ENCODE results near the gene FAM120B. TPM values are rescaled to one million over a fixed set of nuclear protein-coding genes. Genes with fewer than 3 reads are reported as not detected.

FAM120B gene
- total RNA-seq, 5 donors from 2014 or later (not counting 1 experiment from before 2014, with no cell fraction given), result 34.1 to 39.8 (median 38.0) TPM

GRCh38 chr6:170440437-170440836, 133.9 kb downstream of the FAM120B start:
- WGBS (ENCODE audit: insufficient coverage), result 89% methylated on average over 14 of the region's 14 CpGs
- CTCF ChIA-PET, result no interaction called here
- POLR2A ChIA-PET, result interaction anchor here in 1 of 2 donors (0.6 kb wide), 1 partner anchor 7 kb away, joined by 4 read pairs; no protein-coding TSS in a partner anchor
- H3K9me3 ChIP-seq, result no peaks in the 10 kb centered on the region
- H3K4me1 ChIP-seq (ENCODE audit: control insufficient read depth in 1 of 2, extremely low read depth in 1 of 2, insufficient read depth in 2 of 2, low read length in 2 of 2), result peaks cover 0 to 23% of the 10 kb centered on the region in 2 experiments
- H3K27me3 ChIP-seq (replicated peaks in 1 of 2; ENCODE audit: control insufficient read depth in 2 of 2, extremely low read depth in 1 of 2, insufficient read depth in 2 of 2, low read length in 1 of 2), result peaks cover 0 to 41% of the 10 kb centered on the region in 2 experiments
- Mint-ChIP-seq H3K4me1 (peaks cover 0 to 6% (median 5%) of the 10 kb centered on the region in 3 donors), H3K9me3 (peaks cover 5 to 15% (median 9%) of the 10 kb centered on the region in 3 donors), H3K36me3 (no peaks in the 10 kb centered on the region), H3K27ac (no peak overlapping the region), H3K27me3 (peaks cover 12 to 14% of the 10 kb centered on the region in 2 donors), H3K4me3 (no peak overlapping the region)
- ATAC-seq (replicated peaks in 1 of 4) (no peak), DNase-seq (no peak)
- H3K27ac ChIP-seq (ENCODE audit: low read length), result no peak overlapping the region
- no peak overlapping the region for H3K4me3 ChIP-seq (ENCODE audit: control insufficient read depth in 1 of 2, extremely low read depth in 1 of 2, low read length in 1 of 2)
- H3K36me3 ChIP-seq (ENCODE audit: control insufficient read depth in 2 of 2, extremely low read depth in 1 of 2, insufficient read depth in 1 of 2, low read length in 1 of 2), result no peaks in the 10 kb centered on the region

- Histone ChIP-seq H3K9me3 (no peaks in the 10 kb centered on the region), H3K4me3 (ENCODE audit: control insufficient read depth in 1 of 2, extremely low read depth in 1 of 2, low read length in 1 of 2) (no peak overlapping the region), H3K27me3 (replicated peaks in 1 of 2; ENCODE audit: control insufficient read depth in 2 of 2, extremely low read depth in 1 of 2, insufficient read depth in 2 of 2, low read length in 1 of 2) (peaks cover 0 to 40% of the 10 kb centered on the region in 2 experiments), H3K36me3 (ENCODE audit: control insufficient read depth in 2 of 2, extremely low read depth in 1 of 2, insufficient read depth in 1 of 2, low read length in 1 of 2) (no peaks in the 10 kb centered on the region), H3K4me1 (ENCODE audit: control insufficient read depth in 1 of 2, extremely low read depth in 1 of 2, insufficient read depth in 2 of 2, low read length in 2 of 2) (peaks cover 0 to 23% of the 10 kb centered on the region in 2 experiments), H3K27ac (ENCODE audit: low read length) (no peak overlapping the region)
- ATAC-seq (replicated peaks in 1 of 4), result no peak
- Mint-ChIP-seq H3K9me3 (peaks cover 2 to 6% (median 3%) of the 10 kb centered on the region in 3 donors), H3K36me3 (no peaks in the 10 kb centered on the region), H3K4me1 (peaks cover 0 to 6% (median 5%) of the 10 kb centered on the region in 3 donors), H3K27me3 (peaks cover 12 to 13% of the 10 kb centered on the region in 2 donors), H3K27ac (no peak overlapping the region), H3K4me3 (no peak overlapping the region)
- no CpG with 5 or more reads among the region's 3 CpGs for WGBS (ENCODE audit: insufficient coverage)
- ChIA-PET POLR2A (no interaction called here), CTCF (no interaction called here)
- no peak for DNase-seq
These were observed 134.8 kb downstream of the FAM120B start for GRCh38 chr6:170441316-170441715.

- Mint-ChIP-seq H3K4me3 (no peak overlapping the region), H3K36me3 (no peaks in the 10 kb centered on the region), H3K27ac (no peak overlapping the region), H3K4me1 (peaks cover 0 to 6% (median 5%) of the 10 kb centered on the region in 3 donors), H3K9me3 (no peaks in the 10 kb centered on the region), H3K27me3 (peaks cover 7 to 14% of the 10 kb centered on the region in 2 donors)
- DNase-seq (no peak), ATAC-seq (replicated peaks in 1 of 4) (no peak)
- CTCF ChIA-PET, result no interaction called here
- H3K27ac ChIP-seq (ENCODE audit: low read length), result no peak overlapping the region
- peaks cover 0 to 23% of the 10 kb centered on the region in 2 experiments for H3K4me1 ChIP-seq (ENCODE audit: control insufficient read depth in 1 of 2, extremely low read depth in 1 of 2, insufficient read depth in 2 of 2, low read length in 2 of 2)
- H3K36me3 ChIP-seq (ENCODE audit: control insufficient read depth in 2 of 2, extremely low read depth in 1 of 2, insufficient read depth in 1 of 2, low read length in 1 of 2), result no peaks in the 10 kb centered on the region
- no peaks in the 10 kb centered on the region for H3K9me3 ChIP-seq
- 95% methylated on average over 6 of the region's 8 CpGs for WGBS (ENCODE audit: insufficient coverage)
- POLR2A ChIA-PET, result no interaction called here
- peaks cover 0 to 35% of the 10 kb centered on the region in 2 experiments for H3K27me3 ChIP-seq (replicated peaks in 1 of 2; ENCODE audit: control insufficient read depth in 2 of 2, extremely low read depth in 1 of 2, insufficient read depth in 2 of 2, low read length in 1 of 2)
- H3K4me3 ChIP-seq (ENCODE audit: control insufficient read depth in 1 of 2, extremely low read depth in 1 of 2, low read length in 1 of 2), result no peak overlapping the region
These were observed 136.0 kb downstream of the FAM120B start for GRCh38 chr6:170442596-170442995.

- no peak overlapping the region for H3K27ac ChIP-seq (ENCODE audit: low read length)
- DNase-seq (no peak), ATAC-seq (replicated peaks in 1 of 4) (no peak)
- Mint-ChIP-seq H3K36me3 (no peaks in the 10 kb centered on the region), H3K9me3 (no peaks in the 10 kb centered on the region), H3K27me3 (peaks cover 7 to 10% of the 10 kb centered on the region in 2 donors), H3K27ac (no peak overlapping the region), H3K4me1 (peaks cover 0 to 1% (median under 1%) of the 10 kb centered on the region in 3 donors), H3K4me3 (no peak overlapping the region)
- 85% methylated on average over 6 of the region's 8 CpGs for WGBS (ENCODE audit: insufficient coverage)
- H3K4me1 ChIP-seq (ENCODE audit: control insufficient read depth in 1 of 2, extremely low read depth in 1 of 2, insufficient read depth in 2 of 2, low read length in 2 of 2), result peaks cover 0 to 19% of the 10 kb centered on the region in 2 experiments
- no peak overlapping the region for H3K4me3 ChIP-seq (ENCODE audit: control insufficient read depth in 1 of 2, extremely low read depth in 1 of 2, low read length in 1 of 2)
- no peaks in the 10 kb centered on the region for H3K36me3 ChIP-seq (ENCODE audit: control insufficient read depth in 2 of 2, extremely low read depth in 1 of 2, insufficient read depth in 1 of 2, low read length in 1 of 2)
- peaks cover 0 to 29% of the 10 kb centered on the region in 2 experiments for H3K27me3 ChIP-seq (replicated peaks in 1 of 2; ENCODE audit: control insufficient read depth in 2 of 2, extremely low read depth in 1 of 2, insufficient read depth in 2 of 2, low read length in 1 of 2)
- no peaks in the 10 kb centered on the region for H3K9me3 ChIP-seq
- ChIA-PET POLR2A (no interaction called here), CTCF (no interaction called here)
These were observed 136.6 kb downstream of the FAM120B start for GRCh38 chr6:170443151-170443662.

- Histone ChIP-seq H3K36me3 (ENCODE audit: control insufficient read depth in 2 of 2, extremely low read depth in 1 of 2, insufficient read depth in 1 of 2, low read length in 1 of 2) (no peaks in the 10 kb centered on the region), H3K27me3 (replicated peaks in 1 of 2; ENCODE audit: control insufficient read depth in 2 of 2, extremely low read depth in 1 of 2, insufficient read depth in 2 of 2, low read length in 1 of 2) (peaks cover 0 to 23% of the 10 kb centered on the region in 2 experiments), H3K27ac (ENCODE audit: low read length) (no peak overlapping the region), H3K4me3 (ENCODE audit: control insufficient read depth in 1 of 2, extremely low read depth in 1 of 2, low read length in 1 of 2) (no peak overlapping the region), H3K9me3 (no peaks in the 10 kb centered on the region), H3K4me1 (ENCODE audit: control insufficient read depth in 1 of 2, extremely low read depth in 1 of 2, insufficient read depth in 2 of 2, low read length in 2 of 2) (peaks cover 0 to 16% of the 10 kb centered on the region in 2 experiments)
- DNase-seq (peak in 15 of 35 experiments; percentile 7 to 49 (median 22)), ATAC-seq (replicated peaks in 1 of 4) (peak in 2 of 4 experiments; percentile 19 to 31)
- Mint-ChIP-seq H3K9me3 (no peaks in the 10 kb centered on the region), H3K27ac (no peak overlapping the region), H3K4me1 (no peaks in the 10 kb centered on the region), H3K27me3 (peaks cover 6 to 8% of the 10 kb centered on the region in 2 donors), H3K4me3 (no peak overlapping the region), H3K36me3 (no peaks in the 10 kb centered on the region)
- ChIA-PET POLR2A (no interaction called here), CTCF (no interaction called here)
- WGBS (ENCODE audit: insufficient coverage), result 73% methylated on average over 11 of the region's 18 CpGs
These were observed 137.6 kb downstream of the FAM120B start for GRCh38 chr6:170444056-170444591.

- POLR2A ChIA-PET, result no interaction called here
- H3K27ac ChIP-seq (ENCODE audit: low read length), result no peak overlapping the region
- H3K4me3 Mint-ChIP-seq, result no peak overlapping the region
These were observed 138.3 kb downstream of the FAM120B start for GRCh38 chr6:170444811-170445211.

More at GRCh38 chr6:170444811-170445211, 138.3 kb downstream of the FAM120B start:
- Mint-ChIP-seq H3K27me3 (peaks cover 0 to 8% of the 10 kb centered on the region in 2 donors), H3K36me3 (no peaks in the 10 kb centered on the region), H3K4me1 (no peaks in the 10 kb centered on the region), H3K27ac (no peak overlapping the region), H3K9me3 (no peaks in the 10 kb centered on the region)
- Histone ChIP-seq H3K4me1 (ENCODE audit: control insufficient read depth in 1 of 2, extremely low read depth in 1 of 2, insufficient read depth in 2 of 2, low read length in 2 of 2) (peaks cover 0 to 16% of the 10 kb centered on the region in 2 experiments), H3K36me3 (ENCODE audit: control insufficient read depth in 2 of 2, extremely low read depth in 1 of 2, insufficient read depth in 1 of 2, low read length in 1 of 2) (no peaks in the 10 kb centered on the region), H3K27me3 (replicated peaks in 1 of 2; ENCODE audit: control insufficient read depth in 2 of 2, extremely low read depth in 1 of 2, insufficient read depth in 2 of 2, low read length in 1 of 2) (peaks cover 0 to 18% of the 10 kb centered on the region in 2 experiments), H3K9me3 (no peaks in the 10 kb centered on the region), H3K4me3 (ENCODE audit: control insufficient read depth in 1 of 2, extremely low read depth in 1 of 2, low read length in 1 of 2) (no peak overlapping the region)
- ATAC-seq (replicated peaks in 1 of 4) (no peak), DNase-seq (no peak)
- WGBS (ENCODE audit: insufficient coverage), result 56% methylated on average over 15 of the region's 15 CpGs
- CTCF ChIA-PET, result no interaction called here

Data from T-cell (primary cell).